CD4-positive, alpha-beta T cell treated with Interleukin-6 for 4 hours (primary cell): ENCODE measurements around the gene NRP1.
"Not testable (repeated sequence)": the region's sequence is repeated elsewhere in the genome, so short reads cannot be mapped to it uniquely, and the experiment has no call there.

ENCODE experiments used
- DNase-seq: peaks from one replicate; pipeline ENCODE4 v3.0.0-alpha.2; 2020; ENCODE audit warnings: mixed read lengths

NRP1 gene

DNA sequence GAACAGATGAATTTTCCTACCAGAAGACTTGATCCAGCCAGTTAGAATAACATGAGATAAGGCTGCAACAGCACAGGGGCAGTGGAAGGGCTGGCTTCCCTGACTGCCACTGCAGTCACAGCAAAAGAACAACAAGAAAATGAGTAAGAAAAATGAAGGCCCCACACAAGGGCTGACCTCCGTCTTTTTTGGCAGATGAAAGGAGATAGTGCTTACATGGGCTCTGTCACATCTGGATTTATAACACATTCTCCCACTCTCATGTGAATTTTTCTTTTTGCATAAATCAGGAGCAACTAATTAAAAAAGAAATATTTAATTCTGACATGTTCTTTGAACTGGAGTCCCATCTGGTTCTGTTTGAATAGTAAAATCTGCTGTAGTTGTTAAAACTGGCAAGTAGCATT, 99.6 kb downstream of the NRP1 start:
- no peak for DNase-seq

DNA sequence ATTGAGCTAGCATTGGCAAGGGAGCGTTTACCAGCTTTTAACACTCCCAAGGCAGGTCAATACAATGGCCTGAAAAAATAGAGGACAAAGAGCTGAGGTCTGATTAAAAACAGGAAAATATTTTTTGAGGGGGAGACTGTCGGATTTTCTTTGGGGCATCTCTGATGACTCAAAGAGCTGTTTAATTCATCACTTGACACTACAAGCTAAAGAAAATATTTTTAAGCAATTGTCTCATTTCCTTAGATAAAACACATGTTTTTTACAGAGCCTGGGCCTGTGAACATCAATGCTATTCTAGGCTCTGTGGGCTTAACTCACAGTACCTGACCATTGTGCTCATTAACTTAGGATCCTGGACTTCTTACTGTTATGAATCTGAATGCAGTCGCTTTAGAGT, 100.8 kb downstream of the NRP1 start:
- DNase-seq, result no peak

DNA sequence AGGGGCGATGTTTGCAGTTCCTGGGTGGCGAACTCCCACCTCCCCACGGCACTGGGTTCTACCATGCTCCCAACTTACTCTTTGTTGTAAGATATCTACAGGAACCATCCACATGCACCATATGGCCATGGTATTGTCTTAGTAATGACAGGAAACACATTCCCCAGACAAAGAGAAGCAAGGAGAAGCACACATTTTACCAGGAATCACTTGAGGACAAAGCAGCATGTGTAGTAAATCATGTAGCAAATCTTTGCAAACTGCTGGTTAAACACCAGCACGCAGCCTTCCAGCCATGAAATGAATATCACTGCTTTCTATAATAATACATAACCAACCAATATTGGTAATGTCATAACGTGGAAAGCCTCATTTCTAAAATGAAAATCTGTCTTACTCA, 101.2 kb downstream of the NRP1 start:
- no peak for DNase-seq

GRCh38 chr10:33231621-33232350, 102.7 kb downstream of the NRP1 start:
- no peak for DNase-seq

GRCh38 chr10:33229949-33230267, 104.6 kb downstream of the NRP1 start:
- no peak for DNase-seq

- DNase-seq, result no peak
Observed at GRCh38 chr10:33229252-33229948, 105.1 kb downstream of the NRP1 start.

GRCh38 chr10:33228426-33228825, 106.0 kb downstream of the NRP1 start:
- no peak for DNase-seq

GRCh38 chr10:33227489-33227888, 107.0 kb downstream of the NRP1 start:
- DNase-seq, result no peak

GRCh38 chr10:33224251-33224965, 110.1 kb downstream of the NRP1 start:
- no peak for DNase-seq

DNA sequence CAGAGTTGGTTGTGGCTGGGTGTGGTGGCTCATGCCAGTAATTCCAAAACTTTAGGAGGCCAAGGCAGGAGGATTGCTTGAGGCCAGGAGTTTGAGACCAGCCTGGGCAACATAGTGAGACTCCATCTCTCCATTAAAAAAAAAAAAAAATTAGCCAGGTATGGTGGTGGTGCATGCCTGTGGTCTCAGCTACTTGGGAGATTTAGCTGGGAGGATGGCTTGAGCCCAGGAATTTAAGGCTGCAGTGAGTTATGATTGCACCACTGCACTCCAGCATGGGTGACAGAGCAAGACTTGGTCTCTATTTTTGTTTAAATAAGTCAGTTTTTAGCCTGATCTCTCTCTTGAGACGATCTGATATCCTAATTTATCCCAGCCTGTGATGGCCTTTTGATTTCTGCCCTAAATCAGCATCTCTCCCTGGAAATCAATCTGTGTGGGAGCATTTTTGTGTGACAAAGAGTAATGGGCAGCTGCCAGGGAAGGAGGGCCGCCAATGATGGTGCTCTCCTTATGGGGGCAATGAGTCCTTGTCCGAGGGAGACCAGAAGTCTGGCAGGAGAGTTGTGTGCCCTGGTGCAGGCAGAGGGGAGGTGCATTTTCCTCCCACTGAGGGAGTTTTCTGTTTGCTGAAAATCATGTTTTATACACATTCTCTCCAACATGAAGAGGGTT, 111.0 kb downstream of the NRP1 start:
- DNase-seq, result no peak

- not testable (repeated sequence) for DNase-seq
Observed at GRCh38 chr10:33222304-33222703, 112.2 kb downstream of the NRP1 start.

GRCh38 chr10:33217854-33218253, 116.6 kb downstream of the NRP1 start:
- no peak for DNase-seq

- DNase-seq, result no peak
Observed at GRCh38 chr10:33216661-33217427, 117.6 kb downstream of the NRP1 start.

DNA sequence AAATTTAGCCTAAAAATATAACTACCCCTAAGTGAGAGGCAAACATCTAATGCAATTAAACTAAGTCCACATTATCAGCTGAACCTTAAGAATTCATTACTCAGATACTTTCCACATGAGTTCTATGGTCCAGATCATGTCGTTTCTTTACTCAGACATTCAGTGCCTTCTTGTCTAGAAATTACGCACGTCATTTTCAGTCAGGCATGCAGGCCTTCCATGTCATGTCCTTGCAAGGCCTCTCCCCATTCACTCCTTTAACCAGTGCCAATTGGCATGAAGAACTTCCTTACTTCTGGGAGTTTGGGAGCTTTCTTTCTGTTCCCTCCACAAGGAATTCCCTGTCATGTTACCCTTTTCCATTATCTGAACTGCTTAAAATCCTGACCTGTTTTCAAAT, 118.8 kb downstream of the NRP1 start:
- DNase-seq, result no peak

DNA sequence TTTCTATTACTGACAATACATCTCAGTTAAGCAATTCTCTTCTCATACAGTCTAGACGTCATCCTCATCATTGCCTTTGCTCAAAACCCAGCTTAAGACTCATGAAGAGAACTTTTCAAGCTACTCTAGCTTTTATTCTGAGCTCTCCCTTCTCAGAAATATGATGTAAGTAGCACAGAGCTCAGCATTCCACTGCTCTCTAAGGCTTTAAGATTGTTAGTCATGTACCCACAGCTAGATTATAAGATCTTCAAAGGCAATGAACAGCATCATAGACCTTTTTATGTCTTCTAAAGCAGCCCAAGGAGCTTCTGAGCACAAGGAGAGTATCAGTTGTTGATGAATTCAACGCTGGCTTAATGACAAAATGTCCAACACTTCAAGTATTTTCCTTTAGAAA, 119.3 kb downstream of the NRP1 start:
- DNase-seq, result no peak

- DNase-seq, result no peak
Observed at GRCh38 chr10:33214174-33214573, 120.3 kb downstream of the NRP1 start.

- DNase-seq, result no peak
Observed at GRCh38 chr10:33212061-33212748, 122.3 kb downstream of the NRP1 start.

DNA sequence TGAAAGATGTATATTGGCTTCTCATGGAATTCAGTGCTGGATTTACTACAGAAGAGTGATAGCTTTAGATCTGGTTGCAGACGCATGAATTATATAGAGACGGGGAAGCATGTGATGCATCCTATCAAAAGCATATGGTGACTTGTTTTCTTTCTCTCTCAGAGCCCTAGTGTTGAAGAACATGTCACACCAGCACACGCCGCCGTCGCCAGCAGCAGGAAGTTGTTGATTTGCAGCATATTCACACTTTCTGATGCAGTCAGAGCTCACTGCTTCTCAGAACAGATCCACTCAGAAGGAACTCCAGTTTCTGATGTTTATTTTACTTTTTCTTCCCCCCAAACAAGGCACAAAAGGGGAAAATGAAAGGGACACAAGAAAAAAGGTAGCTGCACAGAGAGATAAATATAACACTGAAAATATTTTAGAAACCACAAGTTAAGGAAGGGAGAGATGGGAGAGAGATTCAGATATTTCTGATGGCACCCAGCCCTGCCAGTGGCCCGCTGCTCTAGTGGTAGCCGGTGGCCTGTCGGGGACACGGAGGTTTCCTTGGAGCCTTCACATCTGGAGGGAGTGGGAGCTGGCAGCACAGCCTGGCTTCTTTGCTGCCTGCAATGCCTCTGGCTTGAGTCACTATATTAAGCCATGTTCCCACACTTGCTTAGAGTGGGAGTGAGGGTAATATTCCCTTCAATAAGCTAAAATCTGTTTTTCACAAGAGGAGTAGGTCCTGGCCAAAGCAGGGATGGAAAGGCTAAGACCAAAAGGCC, 123.2 kb downstream of the NRP1 start:
- DNase-seq, result peak; percentile 58

DNA sequence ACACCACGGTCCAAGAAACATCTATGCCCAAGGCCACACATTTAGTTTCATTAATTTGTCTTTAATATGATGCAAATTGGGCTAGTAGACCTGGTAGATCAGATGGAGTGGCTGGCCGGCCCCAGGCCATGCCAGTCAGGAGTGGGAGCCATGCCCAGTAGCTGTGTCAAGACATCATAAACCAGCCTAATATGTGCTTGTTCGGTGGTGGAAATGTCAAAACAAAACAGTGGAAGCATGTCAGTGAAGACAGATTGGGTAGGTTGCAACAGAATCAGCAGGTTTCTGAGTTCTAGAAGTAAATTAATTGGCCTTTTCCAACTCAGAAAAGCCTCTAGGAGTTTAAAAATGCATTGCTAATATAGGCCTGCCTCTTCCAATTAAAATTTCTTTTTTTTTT, 124.7 kb downstream of the NRP1 start:
- no peak for DNase-seq

DNA sequence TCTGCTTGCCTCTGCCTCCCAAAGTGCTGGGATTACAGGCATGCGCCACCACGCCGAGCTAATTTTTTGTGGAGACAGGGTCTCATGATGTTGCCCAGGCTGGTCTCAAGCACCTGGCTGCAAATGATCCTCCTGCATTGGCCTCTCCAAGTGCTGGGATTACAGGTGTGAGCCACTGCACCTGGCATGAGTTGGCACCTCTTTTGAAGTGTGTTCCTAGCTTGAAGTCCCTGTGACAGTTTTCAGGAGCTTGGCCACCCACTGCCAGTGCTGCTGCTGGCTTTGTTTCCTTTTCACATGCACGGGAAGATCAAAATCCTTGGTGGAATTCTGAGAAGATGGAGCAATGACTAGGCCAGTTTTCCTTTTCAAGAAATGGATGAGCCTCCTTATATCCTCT, 126.3 kb downstream of the NRP1 start:
- no peak for DNase-seq

DNA sequence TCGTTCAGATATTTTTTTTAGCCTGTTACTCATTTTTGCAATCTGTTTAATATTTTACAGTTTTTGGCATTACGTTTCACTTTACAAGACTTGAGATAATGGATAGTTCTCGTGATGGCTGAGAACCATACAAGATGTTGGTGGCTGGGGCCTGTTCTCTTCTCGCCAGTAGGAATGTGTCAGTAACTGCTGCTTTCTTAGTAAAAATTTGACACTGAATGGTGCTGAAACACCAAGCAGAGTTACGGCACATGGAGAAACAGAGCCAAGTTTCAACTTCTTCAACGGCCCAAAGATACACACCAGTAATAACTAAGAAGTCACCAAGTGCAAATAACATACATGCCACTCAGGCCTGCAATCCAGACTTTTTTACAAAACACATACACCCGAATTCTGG, 130.4 kb downstream of the NRP1 start:
- DNase-seq, result no peak
